GM12872 (cell line): ENCODE results near the gene ATXN1.

Experiments used
- CTCF ChIP-seq: IDR thresholded peaks from 3 replicates; pipeline ENCODE4 v1.5.1; 2011; ENCODE audit warnings: low read depth, mild to moderate bottlenecking, low read length, moderate library complexity; ENCODE audit not compliant: insufficient read depth

ATXN1 gene

GRCh38 chr6:16249971-16250370 is 511.3 kb downstream of the ATXN1 start:
- TF ChIP-seq CTCF: no peak
